Heart right ventricle (tissue), 16 donors: ENCODE measurements around the gene C1R. TPM values are rescaled to one million over a fixed set of nuclear protein-coding genes. Genes with fewer than 3 reads are reported as not detected.
"Not testable (repeated sequence)": the region's sequence is repeated elsewhere in the genome, so short reads cannot be mapped to it uniquely, and the experiment has no call there.

Source experiments
- ATAC-seq, 8 donors: fragments of 200-7000 bp; cut with Tn5 transposase; one replicate each; pipeline ENCODE4 v1.9.1; 2020; ENCODE audit warnings: mild to moderate bottlenecking in 8 of 8, moderate library complexity in 8 of 8, moderate number of reproducible peaks in 1 of 8
- DNase-seq, 2 donors: peaks; one replicate each; pipeline ENCODE4 v3.0.0-alpha.2; 2020
- H3K27ac ChIP-seq, 10 donors: fragments of 200-600 bp; sonication (generic) in 2 of 10; one replicate each; pipeline versions ENCODE4 v1.5.0 to v1.8.0; 2020 to 2022; ENCODE audit warnings: mild to moderate bottlenecking in 3 of 10
- H3K27me3 ChIP-seq, 7 donors: fragments of 200-600 bp; one replicate each; pipeline ENCODE4 v1.8.0; 2021 to 2022; ENCODE audit warnings: mild to moderate bottlenecking in 2 of 7
- H3K36me3 ChIP-seq, 9 donors: fragments of 200-600 bp; sonication (generic) in 1 of 9; one replicate each; pipeline versions ENCODE4 v1.5.0 to v1.8.0; 2020 to 2022; ENCODE audit warnings: mild to moderate bottlenecking in 2 of 9
- H3K4me1 ChIP-seq, 9 donors: fragments of 200-600 bp; sonication (generic) in 1 of 9; one replicate each; pipeline versions ENCODE4 v1.5.0 to v1.8.0; 2020 to 2022; ENCODE audit warnings: mild to moderate bottlenecking in 4 of 9
- H3K4me3 ChIP-seq, 10 donors: fragments of 200-600 bp; sonication (generic) in 2 of 10; one replicate each; pipeline versions ENCODE4 v1.5.0 to v1.8.0; 2020 to 2022; ENCODE audit warnings: mild to moderate bottlenecking in 7 of 10, moderate library complexity in 2 of 10
- H3K9me3 ChIP-seq, 11 donors: fragments of 200-600 bp in 10 of 11; sonication (generic) in 2 of 11; one replicate each; pipeline versions ENCODE4 v1.5.0 to v1.8.0; 2013 to 2022; ENCODE audit warnings: mild to moderate bottlenecking in 2 of 11, control low read depth in 1 of 11, moderate library complexity in 1 of 11
- WGBS, 2 donors: extraction: QIAGEN DNeasy Blood & Tissue Kit; methylation state at CpG; one replicate each; pipeline ENCODE4 v1.1.7; 2013; ENCODE audit warnings: inconsistent platforms in 1 of 2; 5-methylcytosine and 5-hydroxymethylcytosine counted together
- intact Hi-C, 10 donors: fragments of 100-400 bp; cut with DNase I; formaldehyde crosslinking; loops; one replicate each; pipeline versions ENCODE4 v1.11.1 to v1.14.2; 2022
- polyA plus RNA-seq, 2 donors: library from polyadenylated mRNA; stranded (reverse); fragments of 200-250 nt; gene quantifications; one replicate each; pipeline ENCODE4 v1.2.3, GENCODE V29; 2013
- total RNA-seq, 10 donors: library from RNA; stranded (reverse); fragmentation: NEBNext Ultra II Directional in 3 of 10; extraction: Animal tissue kit (Norgen Biotek cat#: 25700) in 3 of 10; gene quantifications; one replicate each; pipeline versions ENCODE4 v1.2.1 to v1.2.4, GENCODE V29; 2021 to 2023
- TF ChIP-seq, protein P1 (sequence below), 9 donors: fragments of 200-600 bp; sonication (generic) in 2 of 9; IDR thresholded peaks; one replicate each; pipeline versions ENCODE4 v1.5.0 to v1.8.0; 2021 to 2022; ENCODE audit warnings: antibody characterized with exemption in 9 of 9, mild to moderate bottlenecking in 5 of 9, moderate library complexity in 1 of 9
- donor health status: Arrhythmogenic right ventricular cardiomyopathy.
- donor health status: ischemic (EF 13 %, LVEDD 7.1; RV severe dilation, severe dysfunction).
- donor health status: healthy with polysubstance abuse.
- donor health status: DM: no; HTN: yes; CAD: no.
- donor health status: DM: no; HTN: no; CAD: no.
- donor health status: ischemic (EF 25% LVEDD 6.9; RV normal size, moderate dysfunction).
- donor health status: ischemic (EF 25% LVEDD 5.7; RV mildly dilated, moderate dysfunction).
- donor health status: healthy.
- donor health status: DM: yes; HTN: yes; CAD: no.
- donor health status: Ischemic cardiomyopathy.
- donor health status: ischemic (EF 35%, LVEDD 5.7; RV mildly dilated, moderate dysfunction).
- donor health status: nonischemic (EF 11% LVEDD 7.7; RV severe dilation, severe dysfunction).
- donor health status: DM: yes; HTN: yes; CAD: no.
- donor health status: PGD.
- donor health status: ischemic (EF 29% LVEDD 5.4; RV normal size, mild dysfunction).
- donor health status: nonischemic (EF 23%, LVEDD 6.1; RV moderate dilation, normal function).

The C1R gene
- total and polyA plus RNA-seq, 12 donors, result 19.9 to 238 (median 71.9) TPM

- peaks cover 0 to 13% (median 0%) of the 10 kb centered on the region in 9 donors for H3K36me3 ChIP-seq
- peak overlapping the region in 1 of 10 donors; percentile 47 for H3K4me3 ChIP-seq
- 96% methylated on average over 4 of the region's 4 CpGs for WGBS, 2 donors
- DNase-seq, result no peak
- peaks cover 0 to 44% (median 9%) of the 10 kb centered on the region in 9 donors for H3K4me1 ChIP-seq
- no peaks in the 10 kb centered on the region for H3K9me3 ChIP-seq
- H3K27me3 ChIP-seq, result no peaks in the 10 kb centered on the region
- ATAC-seq, result no peak
- peak overlapping the region in 7 of 10 donors; percentile 6 to 90 (median 68) for H3K27ac ChIP-seq
- TF ChIP-seq, protein P1, sequence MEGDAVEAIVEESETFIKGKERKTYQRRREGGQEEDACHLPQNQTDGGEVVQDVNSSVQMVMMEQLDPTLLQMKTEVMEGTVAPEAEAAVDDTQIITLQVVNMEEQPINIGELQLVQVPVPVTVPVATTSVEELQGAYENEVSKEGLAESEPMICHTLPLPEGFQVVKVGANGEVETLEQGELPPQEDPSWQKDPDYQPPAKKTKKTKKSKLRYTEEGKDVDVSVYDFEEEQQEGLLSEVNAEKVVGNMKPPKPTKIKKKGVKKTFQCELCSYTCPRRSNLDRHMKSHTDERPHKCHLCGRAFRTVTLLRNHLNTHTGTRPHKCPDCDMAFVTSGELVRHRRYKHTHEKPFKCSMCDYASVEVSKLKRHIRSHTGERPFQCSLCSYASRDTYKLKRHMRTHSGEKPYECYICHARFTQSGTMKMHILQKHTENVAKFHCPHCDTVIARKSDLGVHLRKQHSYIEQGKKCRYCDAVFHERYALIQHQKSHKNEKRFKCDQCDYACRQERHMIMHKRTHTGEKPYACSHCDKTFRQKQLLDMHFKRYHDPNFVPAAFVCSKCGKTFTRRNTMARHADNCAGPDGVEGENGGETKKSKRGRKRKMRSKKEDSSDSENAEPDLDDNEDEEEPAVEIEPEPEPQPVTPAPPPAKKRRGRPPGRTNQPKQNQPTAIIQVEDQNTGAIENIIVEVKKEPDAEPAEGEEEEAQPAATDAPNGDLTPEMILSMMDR (IDR thresholded peaks at IDR 0.05), result no peak
- intact Hi-C loops, result loop anchor here (1.0 to 10.0 kb wide), 8 partner anchors 33 to 53 kb away; partner anchors contain the start of genes C1R (in 8 of the 10) and C1RL (in 6 of the 10)
Observed at GRCh38 chr12:7059780-7060179, 32.5 kb downstream of the C1R start.

- Histone ChIP-seq H3K27ac (peak overlapping the region in 1 of 10 donors; percentile 86), H3K4me1 (peaks cover 0 to 44% (median 8%) of the 10 kb centered on the region in 9 donors), H3K36me3 (peaks cover 0 to 13% (median 0%) of the 10 kb centered on the region in 9 donors), H3K27me3 (no peaks in the 10 kb centered on the region), H3K9me3 (no peaks in the 10 kb centered on the region), H3K4me3 (no peak overlapping the region)
- DNase-seq (no peak), ATAC-seq (no peak)
- 92 to 93% methylated on average over 9 of the region's 9 CpGs for WGBS, 2 donors
- intact Hi-C loops, result loop anchor here in 1 of 10 donors (10.0 kb wide), 1 partner anchor 46 kb away; the partner anchor contains the start of gene C1RL
- TF ChIP-seq, protein P1 (IDR thresholded peaks at IDR 0.05), result no peak
Observed at GRCh38 chr12:7058850-7059395, 33.3 kb downstream of the C1R start.

- Histone ChIP-seq H3K27ac (peak overlapping the region in 1 of 10 donors; percentile 86), H3K4me1 (peaks cover 0 to 44% (median 8%) of the 10 kb centered on the region in 9 donors), H3K27me3 (no peaks in the 10 kb centered on the region), H3K4me3 (no peak overlapping the region), H3K36me3 (peaks cover 0 to 7% (median 0%) of the 10 kb centered on the region in 9 donors), H3K9me3 (no peaks in the 10 kb centered on the region)
- WGBS, 2 donors, result 81 to 87% methylated on average over 3 of the region's 3 CpGs
- intact Hi-C loops, result loop anchor here in 1 of 10 donors (10.0 kb wide), 1 partner anchor 46 kb away; the partner anchor contains the start of gene C1RL
- ATAC-seq, result no peak
- no peak for DNase-seq
- TF ChIP-seq, protein P1 (IDR thresholded peaks at IDR 0.05), result no peak
Observed at GRCh38 chr12:7058163-7058845, 33.9 kb downstream of the C1R start.

DNA sequence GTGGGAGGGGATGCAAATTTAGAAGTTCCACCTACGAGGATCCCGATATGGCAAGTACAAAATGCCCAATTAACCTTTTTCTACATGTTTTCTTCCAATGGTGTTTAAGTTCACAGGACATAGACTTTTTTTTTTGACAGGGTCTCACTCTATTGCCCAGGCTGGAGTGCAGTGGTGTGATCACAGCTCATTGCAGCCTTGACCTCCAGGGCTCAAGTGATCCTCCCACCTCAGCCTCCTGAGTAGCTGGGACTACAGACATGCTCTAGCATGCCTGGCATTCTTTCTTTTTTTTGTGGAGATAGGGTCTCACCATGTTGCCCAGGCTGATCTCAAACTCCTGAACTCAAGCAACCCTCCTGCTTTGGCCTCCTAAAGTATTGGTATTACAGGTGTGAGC, 36.5 kb downstream of the C1R start:
- whole genome bisulfite sequencing, 2 donors, result 91 to 99% methylated on average over 2 of the region's 2 CpGs
- not testable (repeated sequence) for H3K27ac ChIP-seq, DNase-seq, H3K27me3 ChIP-seq, H3K4me3 ChIP-seq, H3K36me3 ChIP-seq, ATAC-seq, H3K9me3 ChIP-seq
- peaks cover 0 to 32% (median 7%) of the 10 kb centered on the region in 9 donors for H3K4me1 ChIP-seq
- intact Hi-C loops, result loop anchor here in 1 of 10 donors (10.0 kb wide), 1 partner anchor 49 kb away; the partner anchor contains the start of gene C1RL
